HG03520 (cell line): ENCODE results near the gene NEK7.

Experiments used
- ATAC-seq: cut with Tn5 transposase; IDR thresholded peaks from one replicate; pipeline ENCODE4 v1.9.1; 2021; ENCODE audit warnings: mild to moderate bottlenecking, moderate library complexity; ENCODE audit not compliant: unreplicated experiment

NEK7 gene

GRCh38 chr1:198330982-198331615, 174.3 kb downstream of the NEK7 start:
- no peak for ATAC-seq

GRCh38 chr1:198333744-198334143, 176.9 kb downstream of the NEK7 start:
- no peak for ATAC-seq

GRCh38 chr1:198335663-198336062, 178.9 kb downstream of the NEK7 start:
- no peak for ATAC-seq

GRCh38 chr1:198337886-198338285, 181.1 kb downstream of the NEK7 start:
- no peak for ATAC-seq

GRCh38 chr1:198340139-198340538, 183.3 kb downstream of the NEK7 start:
- ATAC-seq: no peak

- no peak for ATAC-seq
Measured at GRCh38 chr1:198346178-198346577, 189.4 kb downstream of the NEK7 start.

- ATAC-seq: no peak
Measured at GRCh38 chr1:198350456-198350855, 193.7 kb downstream of the NEK7 start.

- ATAC-seq: peak; percentile 76
Measured at GRCh38 chr1:198352975-198353695, 196.3 kb downstream of the NEK7 start.

GRCh38 chr1:198357937-198358336, 201.1 kb downstream of the NEK7 start:
- ATAC-seq: no peak

- ATAC-seq: no peak
Measured at GRCh38 chr1:198359024-198359653, 202.3 kb downstream of the NEK7 start.

- ATAC-seq: no peak
Measured at GRCh38 chr1:198360208-198360729, 203.5 kb downstream of the NEK7 start.

GRCh38 chr1:198361237-198361767, 204.5 kb downstream of the NEK7 start:
- ATAC-seq: no peak

GRCh38 chr1:198363625-198364151, 206.9 kb downstream of the NEK7 start:
- peak; percentile 77 for ATAC-seq

GRCh38 chr1:198364471-198364870, 207.7 kb downstream of the NEK7 start:
- ATAC-seq: no peak

- ATAC-seq: no peak
Measured at GRCh38 chr1:198367296-198367695, 210.5 kb downstream of the NEK7 start.

- ATAC-seq: no peak
Measured at GRCh38 chr1:198370996-198371395, 214.2 kb downstream of the NEK7 start.
